ENCODE data around the gene NXPH2. TPM values are rescaled to one million over a fixed set of nuclear protein-coding genes. Genes with fewer than 3 reads are reported as not detected.

The NXPH2 gene
- total RNA-seq, 1 donor, result not detected

DNA sequence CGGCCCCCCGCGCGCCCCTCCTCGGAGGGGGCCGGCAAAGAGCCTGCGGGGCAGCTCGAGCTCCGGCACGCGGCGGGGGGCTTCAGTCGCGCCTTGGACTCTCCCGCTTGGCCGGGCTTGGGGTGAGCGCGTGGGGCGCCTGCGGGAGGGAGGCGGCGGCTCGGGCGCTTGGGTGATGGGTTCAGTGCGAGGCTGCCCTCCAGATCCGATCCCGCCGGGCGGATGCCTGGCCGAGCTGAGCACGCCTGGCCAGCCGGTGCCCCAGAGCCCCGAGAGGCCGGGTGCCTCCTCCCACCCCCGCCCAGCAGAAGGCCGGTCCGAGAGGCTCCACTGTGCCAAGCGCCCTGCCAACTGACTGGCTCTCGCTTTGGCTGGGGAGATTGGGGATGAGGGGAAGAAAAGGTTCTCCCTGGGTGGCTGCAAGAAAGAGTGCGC is 273 bp upstream of the NXPH2 start:
- H3K36me3 ChIP-seq (ENCODE audit: insufficient read depth, low read length), result no peaks in the 10 kb centered on the region
- H3K4me1 ChIP-seq (ENCODE audit: insufficient read depth, low read length), result peaks cover 4% of the 10 kb centered on the region
- peaks cover 41% of the 10 kb centered on the region for H3K27me3 ChIP-seq (ENCODE audit: insufficient read depth, low read length)
- TF ChIP-seq, protein P1, sequence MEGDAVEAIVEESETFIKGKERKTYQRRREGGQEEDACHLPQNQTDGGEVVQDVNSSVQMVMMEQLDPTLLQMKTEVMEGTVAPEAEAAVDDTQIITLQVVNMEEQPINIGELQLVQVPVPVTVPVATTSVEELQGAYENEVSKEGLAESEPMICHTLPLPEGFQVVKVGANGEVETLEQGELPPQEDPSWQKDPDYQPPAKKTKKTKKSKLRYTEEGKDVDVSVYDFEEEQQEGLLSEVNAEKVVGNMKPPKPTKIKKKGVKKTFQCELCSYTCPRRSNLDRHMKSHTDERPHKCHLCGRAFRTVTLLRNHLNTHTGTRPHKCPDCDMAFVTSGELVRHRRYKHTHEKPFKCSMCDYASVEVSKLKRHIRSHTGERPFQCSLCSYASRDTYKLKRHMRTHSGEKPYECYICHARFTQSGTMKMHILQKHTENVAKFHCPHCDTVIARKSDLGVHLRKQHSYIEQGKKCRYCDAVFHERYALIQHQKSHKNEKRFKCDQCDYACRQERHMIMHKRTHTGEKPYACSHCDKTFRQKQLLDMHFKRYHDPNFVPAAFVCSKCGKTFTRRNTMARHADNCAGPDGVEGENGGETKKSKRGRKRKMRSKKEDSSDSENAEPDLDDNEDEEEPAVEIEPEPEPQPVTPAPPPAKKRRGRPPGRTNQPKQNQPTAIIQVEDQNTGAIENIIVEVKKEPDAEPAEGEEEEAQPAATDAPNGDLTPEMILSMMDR (IDR thresholded peaks at IDR 0.05; ENCODE audit: extremely low read depth, low read depth, low read length), result no peak
- H2AFZ ChIP-seq (ENCODE audit: low read length), result no peak overlapping the region
- H3K4me2 ChIP-seq (ENCODE audit: insufficient read depth, low read length), result no peak overlapping the region
- no peaks in the 10 kb centered on the region for H3K79me2 ChIP-seq (ENCODE audit: insufficient read depth, low read length)
- DNase-seq (ENCODE audit: insufficient read length, low spot score, missing footprints), result no peak
- no peak overlapping the region for H3K27ac ChIP-seq (ENCODE audit: low read depth, low read length)
- H3K9me3 ChIP-seq (ENCODE audit: low read depth, low read length), result no peaks in the 10 kb centered on the region
- no peak overlapping the region for H3K4me3 ChIP-seq (ENCODE audit: insufficient read depth, low read length)
- no peaks in the 10 kb centered on the region for H4K20me1 ChIP-seq (ENCODE audit: insufficient read depth, low read length)

DNA sequence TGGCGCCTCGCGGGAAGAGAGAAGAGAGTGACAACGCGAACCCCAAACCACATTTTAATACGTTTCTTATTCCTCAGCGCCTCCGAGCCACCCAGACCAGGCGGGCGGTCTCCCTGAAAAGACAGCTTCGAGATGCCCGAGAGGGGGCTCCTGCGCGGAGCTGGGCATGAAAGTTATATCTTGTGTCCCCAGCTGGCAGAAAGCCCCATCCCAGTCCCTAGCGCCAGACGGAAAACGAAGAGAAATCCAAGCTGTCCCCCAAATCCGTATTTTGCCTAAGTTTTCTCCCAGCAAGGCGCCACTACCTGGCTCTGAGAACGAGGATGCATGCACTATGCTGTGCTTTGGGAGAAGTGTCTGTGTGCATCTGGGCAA is 797 bp downstream of the NXPH2 start:
- Histone ChIP-seq H3K27me3 (ENCODE audit: insufficient read depth, low read length) (peaks cover 41% of the 10 kb centered on the region), H3K4me2 (ENCODE audit: insufficient read depth, low read length) (no peak overlapping the region), H4K20me1 (ENCODE audit: insufficient read depth, low read length) (no peaks in the 10 kb centered on the region), H3K4me1 (ENCODE audit: insufficient read depth, low read length) (peaks cover 4% of the 10 kb centered on the region), H3K9me3 (ENCODE audit: low read depth, low read length) (no peaks in the 10 kb centered on the region), H2AFZ (ENCODE audit: low read length) (no peak overlapping the region), H3K36me3 (ENCODE audit: insufficient read depth, low read length) (no peaks in the 10 kb centered on the region), H3K79me2 (ENCODE audit: insufficient read depth, low read length) (no peaks in the 10 kb centered on the region), H3K27ac (ENCODE audit: low read depth, low read length) (no peak overlapping the region), H3K4me3 (ENCODE audit: insufficient read depth, low read length) (no peak overlapping the region)
- DNase-seq (ENCODE audit: insufficient read length, low spot score, missing footprints), result no peak
- TF ChIP-seq, protein P1 (IDR thresholded peaks at IDR 0.05; ENCODE audit: extremely low read depth, low read depth, low read length), result no peak

DNA sequence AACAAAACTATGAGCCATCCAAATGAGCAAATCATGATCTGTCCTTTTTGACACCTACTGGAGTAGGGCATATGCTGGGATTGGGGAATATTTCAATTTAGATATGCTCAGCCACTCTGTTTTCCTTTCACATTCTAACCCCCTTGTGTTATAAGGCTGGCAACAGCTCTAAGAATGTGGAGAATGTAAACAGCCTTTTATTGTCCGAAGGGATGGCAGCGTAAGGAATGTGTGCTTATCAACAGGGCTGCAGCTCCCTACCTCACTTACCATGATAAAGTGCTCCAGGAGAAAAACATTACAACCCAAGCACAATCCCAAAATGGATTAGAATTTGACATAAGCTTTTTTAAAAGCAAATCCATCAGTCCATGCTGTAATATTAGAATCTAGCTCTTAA is 2.2 kb downstream of the NXPH2 start:
- no peak for DNase-seq (ENCODE audit: insufficient read length, low spot score, missing footprints)
- Histone ChIP-seq H3K79me2 (ENCODE audit: insufficient read depth, low read length) (no peaks in the 10 kb centered on the region), H3K9me3 (ENCODE audit: low read depth, low read length) (no peaks in the 10 kb centered on the region), H3K27ac (ENCODE audit: low read depth, low read length) (no peak overlapping the region), H3K4me3 (ENCODE audit: insufficient read depth, low read length) (no peak overlapping the region), H3K4me2 (ENCODE audit: insufficient read depth, low read length) (no peak overlapping the region), H4K20me1 (ENCODE audit: insufficient read depth, low read length) (no peaks in the 10 kb centered on the region), H2AFZ (ENCODE audit: low read length) (no peak overlapping the region), H3K27me3 (ENCODE audit: insufficient read depth, low read length) (peaks cover 40% of the 10 kb centered on the region), H3K36me3 (ENCODE audit: insufficient read depth, low read length) (no peaks in the 10 kb centered on the region), H3K4me1 (ENCODE audit: insufficient read depth, low read length) (peaks cover 4% of the 10 kb centered on the region)
- TF ChIP-seq, protein P1 (IDR thresholded peaks at IDR 0.05; ENCODE audit: extremely low read depth, low read depth, low read length), result no peak

DNA sequence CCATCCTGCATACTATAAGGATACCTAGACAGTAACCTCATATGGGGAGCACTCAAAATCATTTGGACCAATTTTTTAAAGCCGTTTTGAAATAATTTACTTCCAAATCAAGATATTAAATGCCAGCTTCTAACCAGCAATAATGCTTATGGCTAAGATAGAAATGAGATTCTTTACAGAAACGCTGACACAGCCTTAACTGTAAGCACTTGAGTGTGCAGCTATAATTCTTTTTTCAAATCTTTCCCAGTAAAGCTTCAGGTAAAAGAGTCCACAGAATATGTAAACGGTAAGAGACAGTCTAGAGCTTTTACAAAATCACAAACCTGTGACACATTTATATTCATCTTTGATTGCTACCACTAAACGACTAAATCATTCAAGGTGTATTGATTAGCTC is 4.5 kb downstream of the NXPH2 start:
- no peaks in the 10 kb centered on the region for H3K36me3 ChIP-seq (ENCODE audit: insufficient read depth, low read length)
- no peaks in the 10 kb centered on the region for H3K79me2 ChIP-seq (ENCODE audit: insufficient read depth, low read length)
- H3K9me3 ChIP-seq (ENCODE audit: low read depth, low read length), result no peaks in the 10 kb centered on the region
- peaks cover 20% of the 10 kb centered on the region for H3K27me3 ChIP-seq (ENCODE audit: insufficient read depth, low read length)
- DNase-seq (ENCODE audit: insufficient read length, low spot score, missing footprints), result no peak
- no peak overlapping the region for H2AFZ ChIP-seq (ENCODE audit: low read length)
- H4K20me1 ChIP-seq (ENCODE audit: insufficient read depth, low read length), result no peaks in the 10 kb centered on the region
- TF ChIP-seq, protein P1 (IDR thresholded peaks at IDR 0.05; ENCODE audit: extremely low read depth, low read depth, low read length), result no peak
- no peak overlapping the region for H3K27ac ChIP-seq (ENCODE audit: low read depth, low read length)
- no peak overlapping the region for H3K4me3 ChIP-seq (ENCODE audit: insufficient read depth, low read length)
- no peak overlapping the region for H3K4me2 ChIP-seq (ENCODE audit: insufficient read depth, low read length)
- H3K4me1 ChIP-seq (ENCODE audit: insufficient read depth, low read length), result peaks cover 4% of the 10 kb centered on the region
